Measurements from ENCODE around the gene PBX4. TPM values are rescaled to one million over a fixed set of nuclear protein-coding genes. Genes with fewer than 3 reads are reported as not detected.

PBX4 gene
- total and polyA plus RNA-seq, 2 donors (not counting 1 experiment from before 2014, with no cell fraction given): 11.7 TPM

GRCh38 chr19:19649155-19649554, 30.7 kb upstream of the PBX4 start:
- 96% methylated on average over 6 of the region's 6 CpGs for WGBS (ENCODE audit: insufficient coverage)
- Histone ChIP-seq H3K27me3 (replicated peaks in 1 of 4; ENCODE audit: control extremely low read depth in 1 of 4, control insufficient read depth in 3 of 4, insufficient read depth in 4 of 4, low read length in 3 of 4) (no peaks in the 10 kb centered on the region), H3K4me2 (replicated peaks; ENCODE audit: low read depth, low read length, poor library complexity, severe bottlenecking) (no peak overlapping the region), H3K9me3 (ENCODE audit: control extremely low read depth in 1 of 3, control insufficient read depth in 2 of 3, insufficient read depth in 1 of 3, low read length in 2 of 3) (no peaks in the 10 kb centered on the region), H3K4me3 (ENCODE audit: control extremely low read depth in 1 of 5, extremely low read depth in 1 of 5, insufficient read depth in 1 of 5, low read depth in 2 of 5, low read length in 4 of 5) (no peak overlapping the region), H3K36me3 (replicated peaks in 1 of 2; ENCODE audit: control extremely low read depth in 1 of 2, control insufficient read depth in 1 of 2, extremely low read depth in 1 of 2, insufficient read depth in 2 of 2, low read length in 1 of 2) (peaks cover 0 to 86% of the 10 kb centered on the region in 2 experiments), H3K27ac (ENCODE audit: low read length in 2 of 2) (no peak overlapping the region), H2AFZ (ENCODE audit: insufficient read depth, low read depth, low read length, poor library complexity, severe bottlenecking) (no peak overlapping the region), H3K4me1 (ENCODE audit: control insufficient read depth in 2 of 2, insufficient read depth in 2 of 2, low read length in 2 of 2) (peaks cover 2% of the 10 kb centered on the region in 2 donors), H3K9ac (ENCODE audit: low read length) (no peak overlapping the region), H3K79me2 (ENCODE audit: control insufficient read depth, insufficient read depth, low read length) (peaks cover 13% of the 10 kb centered on the region), H4K20me1 (ENCODE audit: control insufficient read depth, insufficient read depth, low read length, poor library complexity, severe bottlenecking) (peaks cover 9% of the 10 kb centered on the region)
- ChIA-PET CTCF (interaction anchor here (0.7 to 1.4 kb wide), 3 partner anchors 116 to 456 kb away, joined by 3 to 4 read pairs (median 4); no protein-coding TSS in a partner anchor), POLR2A (interaction anchor here (0.6 kb wide), 1 partner anchor 17 kb away, joined by 5 read pairs; no protein-coding TSS in a partner anchor)
- no peaks in the 10 kb centered on the region for H3K27me3 Mint-ChIP-seq
- intact Hi-C loops (cut with micrococcal nuclease): no loop called here
- no peaks in the 10 kb centered on the region for H3K9me3 Mint-ChIP-seq (ENCODE audit: insufficient read depth)
- H3K4me3 Mint-ChIP-seq: no peak overlapping the region
- TF ChIP-seq CTCF (IDR thresholded peaks at IDR 0.05): no peak
- TF ChIP-seq EZH2 (IDR thresholded peaks at IDR 0.05; ENCODE audit: borderline replicate concordance, insufficient read depth, low read depth, low read length, poor library complexity, severe bottlenecking): no peak
- H3K27ac Mint-ChIP-seq: no peak overlapping the region
- no peak for DNase-seq
- ATAC-seq (ENCODE audit: low read depth): no peak
- H3K4me1 Mint-ChIP-seq: no peaks in the 10 kb centered on the region

- intact Hi-C loops (cut with micrococcal nuclease): no loop called here
- H3K27me3 Mint-ChIP-seq: no peaks in the 10 kb centered on the region
- peaks cover 13% of the 10 kb centered on the region for H3K4me1 Mint-ChIP-seq
- peaks cover 17% of the 10 kb centered on the region for H3K79me2 ChIP-seq (ENCODE audit: control insufficient read depth, insufficient read depth, low read length)
- no peaks in the 10 kb centered on the region for H3K9me3 ChIP-seq (ENCODE audit: control extremely low read depth in 1 of 3, control insufficient read depth in 2 of 3, insufficient read depth in 1 of 3, low read length in 2 of 3)
- WGBS (ENCODE audit: insufficient coverage): 94% methylated on average over 28 of the region's 29 CpGs
- CTCF ChIA-PET: no interaction called here
- no peaks in the 10 kb centered on the region for H3K9me3 Mint-ChIP-seq (ENCODE audit: insufficient read depth)
- no peak for ATAC-seq (ENCODE audit: low read depth)
- H2AFZ ChIP-seq (ENCODE audit: insufficient read depth, low read depth, low read length, poor library complexity, severe bottlenecking): no peak overlapping the region
- H3K4me2 ChIP-seq (replicated peaks; ENCODE audit: low read depth, low read length, poor library complexity, severe bottlenecking): no peak overlapping the region
- no peak overlapping the region for H3K9ac ChIP-seq (ENCODE audit: low read length)
- POLR2A ChIA-PET: interaction anchor here (0.7 kb wide), 1 partner anchor 20 kb away, joined by 16 read pairs; no protein-coding TSS in a partner anchor
- H3K27me3 ChIP-seq (replicated peaks in 1 of 4; ENCODE audit: control extremely low read depth in 1 of 4, control insufficient read depth in 3 of 4, insufficient read depth in 4 of 4, low read length in 3 of 4): no peaks in the 10 kb centered on the region
- peaks cover 8% of the 10 kb centered on the region for H4K20me1 ChIP-seq (ENCODE audit: control insufficient read depth, insufficient read depth, low read length, poor library complexity, severe bottlenecking)
- H3K4me3 ChIP-seq (ENCODE audit: control extremely low read depth in 1 of 5, extremely low read depth in 1 of 5, insufficient read depth in 1 of 5, low read depth in 2 of 5, low read length in 4 of 5): no peak overlapping the region
- H3K4me3 Mint-ChIP-seq: no peak overlapping the region
- DNase-seq: no peak
- H3K4me1 ChIP-seq (ENCODE audit: control insufficient read depth in 2 of 2, insufficient read depth in 2 of 2, low read length in 2 of 2): peaks cover 10 to 13% of the 10 kb centered on the region in 2 donors
- H3K36me3 ChIP-seq (replicated peaks in 1 of 2; ENCODE audit: control extremely low read depth in 1 of 2, control insufficient read depth in 1 of 2, extremely low read depth in 1 of 2, insufficient read depth in 2 of 2, low read length in 1 of 2): peaks cover 0 to 68% of the 10 kb centered on the region in 2 experiments
- no peak overlapping the region for H3K27ac Mint-ChIP-seq
- H3K27ac ChIP-seq (ENCODE audit: low read length in 2 of 2): no peak overlapping the region
- TF ChIP-seq EZH2 (IDR thresholded peaks at IDR 0.05; ENCODE audit: borderline replicate concordance, insufficient read depth, low read depth, low read length, poor library complexity, severe bottlenecking): no peak
Observed at GRCh38 chr19:19647037-19647835, 28.7 kb upstream of the PBX4 start.
